BJ (cell line): ENCODE measurements around the gene DPP10. TPM values are rescaled to one million over a fixed set of nuclear protein-coding genes. Genes with fewer than 3 reads are reported as not detected.

Experiments
- CTCF ChIA-PET: fragments of 350-600 bp; formaldehyde crosslinking; extraction: SDS; loops from one replicate; lab custom pipeline; 2021; ENCODE audit warnings: antibody characterized with exemption, inconsistent platforms; lab: Yijun Ruan, JAX
- POLR2A ChIA-PET: fragments of 300-600 bp; sonication (Branson Sonifier 250); formaldehyde crosslinking; extraction: SDS; loops from one replicate; lab custom pipeline; 2021; ENCODE audit warnings: antibody characterized with exemption; lab: Charles Lee
- DNase-seq: peaks from one replicate; pipeline ENCODE4 v3.0.0-alpha.2; 2011; ENCODE audit warnings: low read depth
- H3K27me3 ChIP-seq: 2 replicates; pipeline ENCODE4 v1.6.0; 2011; ENCODE audit warnings: low read length; ENCODE audit not compliant: control insufficient read depth, insufficient read depth
- H3K36me3 ChIP-seq: 2 replicates; pipeline ENCODE4 v1.5.1; 2011; ENCODE audit warnings: low read length; ENCODE audit not compliant: control insufficient read depth, insufficient read depth
- H3K4me3 ChIP-seq: 2 replicates; pipeline ENCODE4 v1.5.1; 2011; ENCODE audit warnings: low read depth, mild to moderate bottlenecking, control low read depth, low read length
- CTCF ChIP-seq: IDR thresholded peaks from 2 replicates; pipeline ENCODE4 v1.5.1; 2011; ENCODE audit warnings: low read depth, mild to moderate bottlenecking, control low read depth, inconsistent platforms, low read length, moderate library complexity; ENCODE audit not compliant: insufficient read depth
- polyA plus RNA-seq: library from polyadenylated mRNA; depleted of rRNA; stranded (reverse); fragments of >200 nt; gene quantifications from 2 replicates; pipeline ENCODE4 v1.2.3, GENCODE V29; 2011

The DPP10 gene
- polyA plus RNA-seq, 1 experiment: not detected

DNA sequence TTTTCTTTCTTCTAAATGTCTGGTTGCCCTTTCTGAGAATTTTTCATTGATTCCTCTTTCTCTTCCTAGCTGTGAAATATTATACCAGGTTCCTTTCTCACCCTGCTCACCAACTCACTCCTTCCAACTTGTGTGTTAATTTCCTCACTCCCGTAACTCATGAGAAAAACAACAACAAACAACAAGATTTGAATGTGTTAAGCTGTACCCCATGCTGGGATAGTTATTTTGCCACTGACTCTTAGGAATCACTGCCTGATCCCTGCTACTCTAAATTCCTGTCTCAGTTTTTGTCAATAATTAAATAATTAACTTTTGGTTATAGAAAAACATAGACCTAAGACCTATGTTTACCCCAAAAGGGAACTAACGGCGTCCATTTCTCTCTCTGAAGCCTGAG is 242.7 kb downstream of the DPP10 start:
- no peak for DNase-seq
- Histone ChIP-seq H3K36me3 (no peaks in the 10 kb centered on the region), H3K4me3 (no peak overlapping the region), H3K27me3 (no peaks in the 10 kb centered on the region)
- ChIA-PET CTCF (no interaction called here), POLR2A (no interaction called here)
- no peak for TF ChIP-seq CTCF

DNA sequence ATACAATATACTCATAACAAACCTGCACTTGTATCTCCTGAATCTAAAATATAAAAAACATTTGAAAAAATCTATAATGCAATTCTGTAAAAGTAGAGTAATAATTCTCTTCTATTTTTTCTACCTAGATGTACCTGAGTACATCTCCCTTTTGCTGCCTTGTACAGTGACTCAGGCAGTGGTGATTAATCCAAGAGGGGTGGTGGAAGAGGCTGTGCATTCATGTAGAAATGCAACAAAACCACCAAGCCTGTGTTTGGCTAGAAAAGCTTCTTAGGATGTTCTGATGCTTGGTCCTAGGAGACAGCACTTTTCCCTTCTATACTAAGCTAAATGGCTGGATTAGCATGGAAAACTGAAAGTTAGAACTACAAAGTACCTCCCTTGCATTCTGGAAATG is 245.8 kb downstream of the DPP10 start:
- no peaks in the 10 kb centered on the region for H3K27me3 ChIP-seq
- ChIA-PET CTCF (no interaction called here), POLR2A (no interaction called here)
- DNase-seq: no peak
- TF ChIP-seq CTCF: no peak
- no peak overlapping the region for H3K4me3 ChIP-seq
- no peaks in the 10 kb centered on the region for H3K36me3 ChIP-seq

DNA sequence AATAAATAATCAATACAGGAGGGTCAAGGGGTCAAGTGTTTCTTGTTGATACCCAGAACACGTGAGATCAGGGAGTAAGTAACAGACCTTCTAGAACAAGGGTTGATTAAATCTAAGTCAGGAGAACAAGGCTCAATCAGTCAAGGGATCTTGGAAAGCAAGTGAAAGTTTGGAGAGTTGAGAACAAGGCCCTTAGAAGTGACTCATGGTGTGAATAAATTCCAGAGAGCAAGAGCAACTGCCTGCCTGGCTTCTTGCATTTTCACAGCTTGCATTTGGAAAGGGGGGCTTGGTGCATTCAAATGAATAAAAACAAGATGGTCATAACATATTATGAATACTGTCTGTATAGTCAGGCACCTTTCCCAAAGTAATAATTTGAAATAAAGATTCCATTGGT is 256.1 kb downstream of the DPP10 start:
- Histone ChIP-seq H3K27me3 (no peaks in the 10 kb centered on the region), H3K4me3 (no peak overlapping the region), H3K36me3 (no peaks in the 10 kb centered on the region)
- TF ChIP-seq CTCF: no peak
- no peak for DNase-seq
- CTCF ChIA-PET: no interaction called here
- POLR2A ChIA-PET: no interaction called here

DNA sequence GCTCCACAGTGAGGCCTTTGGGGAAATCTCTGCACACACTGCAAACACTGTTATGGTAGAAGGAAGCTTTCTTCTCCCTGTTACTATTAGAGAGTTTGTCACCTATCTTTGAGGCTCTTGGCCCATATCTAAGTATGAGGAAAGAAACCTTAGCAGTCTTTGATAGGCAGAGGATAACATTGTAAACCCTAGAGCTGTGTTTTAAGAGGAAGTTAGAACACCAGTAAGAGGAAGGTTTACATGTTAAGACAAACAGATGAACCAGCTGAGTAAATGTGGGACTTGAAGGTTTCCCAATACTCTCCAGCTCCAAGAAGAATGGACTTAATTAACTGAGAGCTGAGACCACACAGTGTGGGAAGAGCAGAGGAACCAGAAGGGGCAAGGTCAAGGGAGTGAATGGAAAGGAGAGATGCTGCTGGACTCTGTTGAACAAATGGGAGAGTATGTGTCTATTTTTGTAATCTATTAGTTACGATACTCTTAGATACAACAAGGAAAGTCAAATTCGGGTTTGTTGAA is 257.0 kb downstream of the DPP10 start:
- CTCF ChIA-PET: no interaction called here
- H3K27me3 ChIP-seq: no peaks in the 10 kb centered on the region
- POLR2A ChIA-PET: no interaction called here
- DNase-seq: no peak
- H3K36me3 ChIP-seq: no peaks in the 10 kb centered on the region
- TF ChIP-seq CTCF: no peak
- H3K4me3 ChIP-seq: no peak overlapping the region

- H3K4me3 ChIP-seq: no peak overlapping the region
- H3K36me3 ChIP-seq: no peaks in the 10 kb centered on the region
- no peak for TF ChIP-seq CTCF
- DNase-seq: no peak
- ChIA-PET CTCF (no interaction called here), POLR2A (no interaction called here)
- H3K27me3 ChIP-seq: no peaks in the 10 kb centered on the region
These were observed 258.0 kb downstream of the DPP10 start for GRCh38 chr2:114700440-114700839.
